Parathyroid adenoma (tissue), 2 donors: Measurements from ENCODE around the gene NPR1.
"Not testable (repeated sequence)": the region's sequence is repeated elsewhere in the genome, so short reads cannot be mapped to it uniquely, and the experiment has no call there.

Experiments
- H2AFZ ChIP-seq: fragments of 300-600 bp; sonication (generic); one replicate; pipeline ENCODE4 v1.7.0; 2017; ENCODE audit warnings: antibody characterized with exemption, mild to moderate bottlenecking
- H3K27ac ChIP-seq: fragments of 300-600 bp; sonication (generic); one replicate; pipeline ENCODE4 v1.7.0; 2017
- H3K27me3 ChIP-seq: fragments of 300-600 bp; sonication (generic); one replicate; pipeline ENCODE4 v1.7.0; 2017; ENCODE audit warnings: low read length; ENCODE audit not compliant: control insufficient read depth, insufficient read depth
- H3K36me3 ChIP-seq: fragments of 300-600 bp; sonication (generic); one replicate; pipeline ENCODE4 v1.7.0; 2017; ENCODE audit warnings: low read length; ENCODE audit not compliant: control insufficient read depth, insufficient read depth
- H3K4me1 ChIP-seq: fragments of 300-600 bp; sonication (generic); one replicate; pipeline ENCODE4 v1.7.0; 2017; ENCODE audit warnings: control low read depth
- H3K4me2 ChIP-seq: fragments of 300-600 bp; sonication (generic); one replicate; pipeline ENCODE4 v1.7.0; 2017; ENCODE audit warnings: low read length
- H3K4me3 ChIP-seq: fragments of 300-600 bp; sonication (generic); one replicate; pipeline ENCODE4 v1.7.0; 2017; ENCODE audit warnings: low read depth, low read length
- H3K79me2 ChIP-seq: fragments of 300-600 bp; sonication (generic); one replicate; pipeline ENCODE4 v1.7.0; 2017; ENCODE audit warnings: control low read depth
- H3K9ac ChIP-seq: fragments of 300-600 bp; sonication (generic); one replicate; pipeline ENCODE4 v1.7.0; 2017; ENCODE audit warnings: mild to moderate bottlenecking
- H3K9me3 ChIP-seq: fragments of 300-600 bp; sonication (generic); one replicate; pipeline ENCODE4 v1.7.0; 2017; ENCODE audit warnings: low read length; ENCODE audit not compliant: control insufficient read depth
- CTCF ChIP-seq: fragments of 300-600 bp; sonication (generic); IDR thresholded peaks from one replicate; pipeline ENCODE4 v1.7.0; 2017; ENCODE audit warnings: antibody characterized with exemption, mild to moderate bottlenecking
- donor health status: primary hyperparathyroidism.

NPR1 gene

DNA sequence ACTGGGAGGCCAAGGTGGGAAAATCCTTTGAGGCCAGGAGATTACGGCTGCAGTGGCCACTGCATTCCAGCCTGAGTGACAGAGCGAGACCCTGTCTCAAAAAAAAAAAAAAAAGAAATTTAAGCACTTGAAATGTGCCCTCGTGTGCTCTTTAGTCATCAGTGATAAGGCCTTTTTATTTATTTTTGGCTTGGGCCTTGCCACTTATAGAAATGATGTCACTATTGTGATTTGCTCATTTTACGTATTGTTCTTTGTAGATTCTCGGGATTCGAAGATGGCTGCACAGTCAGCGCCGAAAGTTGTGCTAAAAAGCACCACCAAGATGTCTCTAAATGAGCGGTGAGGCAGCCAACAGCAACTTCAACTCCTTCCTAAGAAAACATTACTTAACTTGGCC, 42.2 kb upstream of the NPR1 start:
- Histone ChIP-seq H3K36me3 (no peaks in the 10 kb centered on the region), H3K4me2 (no peak overlapping the region), H3K27me3 (no peaks in the 10 kb centered on the region), H3K4me1 (no peaks in the 10 kb centered on the region), H2AFZ (no peak overlapping the region), H3K27ac (no peak overlapping the region), H3K9ac (no peak overlapping the region), H3K9me3 (no peaks in the 10 kb centered on the region), H3K79me2 (peaks cover 7% of the 10 kb centered on the region), H3K4me3 (no peak overlapping the region)
- no peak for TF ChIP-seq CTCF

- H3K36me3 ChIP-seq: no peaks in the 10 kb centered on the region
- no peak overlapping the region for H3K4me3 ChIP-seq
- no peaks in the 10 kb centered on the region for H3K27me3 ChIP-seq
- H3K4me2 ChIP-seq: no peak overlapping the region
- H3K79me2 ChIP-seq: peaks cover 7% of the 10 kb centered on the region
- H3K9ac ChIP-seq: no peak overlapping the region
- H3K4me1 ChIP-seq: no peaks in the 10 kb centered on the region
- H3K9me3 ChIP-seq: no peaks in the 10 kb centered on the region
- H3K27ac ChIP-seq: no peak overlapping the region
- H2AFZ ChIP-seq: no peak overlapping the region
- no peak for TF ChIP-seq CTCF
Observed at GRCh38 chr1:153638261-153638660, 40.2 kb upstream of the NPR1 start.

GRCh38 chr1:153639280-153639679, 39.2 kb upstream of the NPR1 start:
- H3K36me3 ChIP-seq: no peaks in the 10 kb centered on the region
- no peak overlapping the region for H3K4me3 ChIP-seq
- H2AFZ ChIP-seq: no peak overlapping the region
- no peak overlapping the region for H3K27ac ChIP-seq
- TF ChIP-seq CTCF: no peak
- H3K9me3 ChIP-seq: no peaks in the 10 kb centered on the region
- no peak overlapping the region for H3K4me2 ChIP-seq
- H3K79me2 ChIP-seq: peaks cover 7% of the 10 kb centered on the region
- no peak overlapping the region for H3K9ac ChIP-seq
- H3K4me1 ChIP-seq: no peaks in the 10 kb centered on the region
- H3K27me3 ChIP-seq: no peaks in the 10 kb centered on the region

DNA sequence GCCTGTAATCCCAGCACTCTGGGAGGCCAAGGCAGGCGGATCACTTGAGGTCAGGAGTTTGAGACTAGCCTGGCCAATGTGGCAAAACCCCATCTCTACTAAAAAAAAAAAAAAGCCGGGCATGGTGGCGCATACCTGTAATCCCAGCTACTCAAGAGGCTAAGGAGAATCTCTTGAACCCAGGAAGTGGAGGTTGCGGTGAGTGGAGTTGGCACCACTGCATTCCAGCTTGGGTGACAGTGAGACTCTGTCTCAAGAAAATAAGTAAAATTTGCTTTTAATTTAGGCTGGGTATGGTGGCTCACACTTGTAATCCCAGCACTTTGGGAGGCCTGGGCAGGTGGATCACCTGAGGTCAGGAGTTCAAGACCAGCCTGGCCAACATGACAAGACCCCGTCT, 38.3 kb upstream of the NPR1 start:
- not testable (repeated sequence) for H2AFZ ChIP-seq, H3K9me3 ChIP-seq, H3K4me3 ChIP-seq, H3K27ac ChIP-seq, H3K27me3 ChIP-seq, H3K9ac ChIP-seq, H3K4me1 ChIP-seq, H3K79me2 ChIP-seq, H3K36me3 ChIP-seq, H3K4me2 ChIP-seq

GRCh38 chr1:153640861-153641260, 37.6 kb upstream of the NPR1 start:
- no peak overlapping the region for H3K27ac ChIP-seq
- H3K27me3 ChIP-seq: no peaks in the 10 kb centered on the region
- H3K4me2 ChIP-seq: no peak overlapping the region
- no peaks in the 10 kb centered on the region for H3K4me1 ChIP-seq
- H3K79me2 ChIP-seq: peaks cover 3% of the 10 kb centered on the region
- H3K9ac ChIP-seq: no peak overlapping the region
- no peak overlapping the region for H3K4me3 ChIP-seq
- H2AFZ ChIP-seq: no peak overlapping the region
- no peaks in the 10 kb centered on the region for H3K36me3 ChIP-seq
- TF ChIP-seq CTCF: no peak
- H3K9me3 ChIP-seq: no peaks in the 10 kb centered on the region
